ENCODE results near the gene ENDOD1.

- no peak for TF ChIP-seq CTCF (IDR thresholded peaks at IDR 0.05)
- TF ChIP-seq POLR2A (IDR thresholded peaks at IDR 0.05), result no peak
Measured at GRCh38 chr11:95161248-95161647, 71.6 kb downstream of the ENDOD1 start.
